Measurements from ENCODE around the gene PCDHGA10.
"Not testable (repeated sequence)": the region's sequence is repeated elsewhere in the genome, so short reads cannot be mapped to it uniquely, and the experiment has no call there.

PCDHGA10 gene

DNA sequence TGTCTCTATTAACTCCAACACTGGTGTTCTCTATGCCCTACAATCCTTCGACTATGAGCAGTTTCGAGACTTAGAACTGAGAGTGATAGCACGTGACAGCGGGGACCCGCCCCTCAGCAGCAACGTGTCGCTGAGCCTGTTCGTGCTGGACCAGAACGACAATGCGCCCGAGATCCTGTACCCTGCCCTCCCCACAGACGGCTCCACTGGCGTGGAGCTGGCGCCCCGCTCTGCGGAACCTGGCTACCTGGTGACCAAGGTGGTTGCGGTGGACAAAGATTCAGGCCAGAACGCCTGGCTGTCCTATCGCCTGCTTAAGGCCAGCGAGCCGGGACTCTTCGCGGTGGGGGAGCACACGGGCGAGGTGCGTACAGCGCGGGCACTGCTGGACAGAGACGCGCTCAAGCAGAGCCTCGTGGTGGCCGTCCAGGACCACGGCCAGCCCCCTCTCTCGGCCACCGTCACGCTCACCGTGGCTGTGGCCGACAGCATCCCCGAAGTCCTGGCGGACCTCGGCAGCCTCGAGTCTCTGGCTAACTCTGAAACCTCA, 10.0 kb downstream of the PCDHGA10 start:
- no peak for DNase-seq

- DNase-seq, result no peak
These were observed 15.1 kb downstream of the PCDHGA10 start for GRCh38 chr5:141427783-141428426.

DNA sequence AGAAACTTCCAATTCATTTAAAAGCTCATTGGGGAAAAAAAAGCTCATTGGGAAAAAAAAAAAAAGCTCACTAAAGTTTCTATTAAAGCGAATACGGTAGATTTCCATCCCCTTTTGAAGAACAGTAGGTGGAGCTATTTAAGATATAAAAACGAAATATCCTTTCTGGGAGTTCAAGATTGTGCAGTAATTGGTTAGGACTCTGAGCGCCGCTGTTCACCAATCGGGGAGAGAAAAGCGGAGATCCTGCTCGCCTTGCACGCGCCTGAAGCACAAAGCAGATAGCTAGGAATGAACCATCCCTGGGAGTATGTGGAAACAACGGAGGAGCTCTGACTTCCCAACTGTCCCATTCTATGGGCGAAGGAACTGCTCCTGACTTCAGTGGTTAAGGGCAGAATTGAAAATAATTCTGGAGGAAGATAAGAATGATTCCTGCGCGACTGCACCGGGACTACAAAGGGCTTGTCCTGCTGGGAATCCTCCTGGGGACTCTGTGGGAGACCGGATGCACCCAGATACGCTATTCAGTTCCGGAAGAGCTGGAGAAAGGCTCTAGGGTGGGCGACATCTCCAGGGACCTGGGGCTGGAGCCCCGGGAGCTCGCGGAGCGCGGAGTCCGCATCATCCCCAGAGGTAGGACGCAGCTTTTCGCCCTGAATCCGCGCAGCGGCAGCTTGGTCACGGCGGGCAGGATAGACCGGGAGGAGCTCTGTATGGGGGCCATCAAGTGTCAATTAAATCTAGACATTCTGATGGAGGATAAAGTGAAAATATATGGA, 17.7 kb downstream of the PCDHGA10 start, which contains the start of gene PCDHGA12:
Gene PCDHGA12 (plus strand): TSS at position 176 of the 782 bp plus-strand sequence. CDS start 253 bp downstream, at position 429.
- no peak for DNase-seq

- DNase-seq, result no peak
These were observed 18.5 kb downstream of the PCDHGA10 start for GRCh38 chr5:141431286-141431685.

DNA sequence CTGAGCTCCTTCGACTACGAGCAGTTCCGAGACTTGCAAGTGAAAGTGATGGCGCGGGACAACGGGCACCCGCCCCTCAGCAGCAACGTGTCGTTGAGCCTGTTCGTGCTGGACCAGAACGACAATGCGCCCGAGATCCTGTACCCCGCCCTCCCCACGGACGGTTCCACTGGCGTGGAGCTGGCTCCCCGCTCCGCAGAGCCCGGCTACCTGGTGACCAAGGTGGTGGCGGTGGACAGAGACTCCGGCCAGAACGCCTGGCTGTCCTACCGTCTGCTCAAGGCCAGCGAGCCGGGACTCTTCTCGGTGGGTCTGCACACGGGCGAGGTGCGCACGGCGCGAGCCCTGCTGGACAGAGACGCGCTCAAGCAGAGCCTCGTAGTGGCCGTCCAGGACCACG, 19.5 kb downstream of the PCDHGA10 start:
- not testable (repeated sequence) for DNase-seq

GRCh38 chr5:141432726-141433125, 19.9 kb downstream of the PCDHGA10 start:
- not testable (repeated sequence) for DNase-seq

GRCh38 chr5:141434006-141434405, 21.2 kb downstream of the PCDHGA10 start:
- no peak for DNase-seq

- DNase-seq, result no peak
These were observed 24.4 kb downstream of the PCDHGA10 start for GRCh38 chr5:141437221-141437620.

DNA sequence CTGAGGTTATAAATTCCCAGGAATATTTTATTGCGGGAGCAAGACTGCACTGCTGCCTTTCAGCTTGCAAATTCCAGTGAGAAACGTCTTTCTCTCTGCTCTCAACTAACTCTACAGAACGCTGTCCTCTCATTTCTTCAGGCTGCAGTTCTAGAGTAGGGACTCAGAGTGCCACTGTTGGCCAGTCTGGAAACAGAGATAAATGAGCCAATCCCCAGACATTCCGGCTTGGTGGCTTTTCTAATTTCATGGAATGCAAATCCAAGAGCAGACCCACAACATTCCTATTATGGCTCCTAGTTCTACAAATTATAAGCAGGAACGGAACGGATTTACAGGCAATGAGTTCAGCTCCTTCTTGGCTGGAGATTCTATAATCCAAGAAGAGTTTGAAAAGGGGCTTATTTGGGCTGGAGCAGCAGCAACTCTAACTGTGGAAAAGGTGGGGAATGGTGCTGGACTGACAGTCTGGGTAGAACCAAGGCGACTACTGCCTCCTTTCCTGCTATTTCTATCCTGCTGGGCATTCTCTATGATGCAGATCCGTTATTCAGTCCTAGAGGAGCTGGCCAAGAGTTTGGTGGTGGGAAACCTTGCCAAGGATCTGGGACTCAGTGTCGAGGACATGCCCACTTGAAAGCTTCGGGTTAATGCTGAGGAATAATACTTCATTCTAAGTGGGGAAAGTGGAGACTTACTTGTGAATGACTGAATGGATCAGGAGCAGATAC, 26.8 kb downstream of the PCDHGA10 start:
- DNase-seq, result no peak

DNA sequence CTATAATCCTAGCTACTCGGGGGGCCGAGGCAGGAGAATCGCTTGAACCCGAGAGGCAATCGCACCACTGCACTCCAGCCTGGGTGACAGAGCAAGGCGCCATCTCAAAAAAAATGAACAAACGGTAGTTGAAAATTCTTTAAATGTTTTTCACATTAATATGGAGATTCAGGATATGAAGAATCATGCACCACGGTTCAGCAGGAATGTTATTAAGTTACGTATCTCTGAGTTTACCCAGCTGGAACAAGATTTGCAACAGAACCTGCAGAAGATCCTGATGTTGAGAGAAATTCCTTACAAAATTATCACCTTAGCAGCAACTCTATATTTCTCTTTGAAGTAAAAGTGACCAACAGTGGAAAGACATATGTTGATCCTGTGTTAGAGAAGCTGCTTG, 27.6 kb downstream of the PCDHGA10 start:
- no peak for DNase-seq

DNA sequence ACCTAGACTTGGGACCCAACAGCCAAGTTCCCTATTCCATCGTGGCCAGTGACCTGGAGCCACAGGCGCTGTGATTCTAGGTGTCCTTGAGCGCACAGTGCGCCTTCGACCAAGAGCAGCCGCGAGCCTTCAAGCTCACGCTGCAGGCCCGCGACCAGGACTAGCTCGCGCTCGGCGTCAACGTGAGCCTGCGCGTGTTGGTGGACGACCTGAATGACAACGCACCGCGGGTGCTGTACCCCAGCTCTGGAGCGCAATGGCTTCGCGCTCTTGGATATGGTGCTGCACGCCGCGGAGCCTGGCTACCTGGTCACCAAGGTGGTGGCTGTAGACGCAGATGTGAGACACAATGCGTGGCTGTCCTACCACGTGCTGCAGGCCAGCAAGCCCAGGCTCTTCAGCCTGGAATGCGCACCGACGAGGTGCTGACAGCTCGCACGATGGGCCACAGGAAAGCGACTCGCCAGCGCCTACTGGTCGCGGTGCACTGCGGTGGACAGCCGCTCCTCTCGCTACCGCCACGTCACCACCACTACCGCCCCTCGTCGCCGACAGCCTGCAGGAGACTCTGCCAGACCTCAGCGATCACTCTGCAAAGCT, 28.9 kb downstream of the PCDHGA10 start:
- DNase-seq, result no peak

DNA sequence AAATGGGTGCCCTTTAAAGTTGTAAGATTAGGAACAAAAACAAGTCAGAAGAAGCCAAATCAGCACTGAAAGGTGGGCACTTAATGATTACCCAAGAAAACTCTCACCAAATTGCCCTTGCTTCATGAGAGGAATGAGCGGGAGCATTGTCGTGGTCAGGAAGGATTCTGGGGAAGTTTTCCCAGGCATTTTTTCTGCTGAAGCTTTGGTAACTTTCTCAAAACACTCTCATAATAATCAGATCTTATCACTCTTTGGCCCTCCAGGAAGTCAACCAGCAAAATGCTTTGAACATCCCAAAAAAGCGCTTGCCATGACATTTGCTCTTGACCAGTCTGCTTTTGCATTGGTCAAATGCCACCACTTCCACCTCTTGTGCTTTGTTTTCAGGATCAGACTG, 52.6 kb downstream of the PCDHGA10 start:
- DNase-seq, result no peak

All from activated CD4-positive, alpha-beta T cell treated with anti-CD3 and anti-CD28 coated beads, Interleukin-2, amount 50 U/mL, for 4 hours (primary cell).